ENCODE results near the gene HINT3. TPM values are rescaled to one million over a fixed set of nuclear protein-coding genes. Genes with fewer than 3 reads are reported as not detected.
"Not testable (repeated sequence)": the region's sequence is repeated elsewhere in the genome, so short reads cannot be mapped to it uniquely, and the experiment has no call there.

Gene HINT3
- total RNA-seq, 2 donors from 2014 or later, result 13.0 to 16.4 TPM

DNA sequence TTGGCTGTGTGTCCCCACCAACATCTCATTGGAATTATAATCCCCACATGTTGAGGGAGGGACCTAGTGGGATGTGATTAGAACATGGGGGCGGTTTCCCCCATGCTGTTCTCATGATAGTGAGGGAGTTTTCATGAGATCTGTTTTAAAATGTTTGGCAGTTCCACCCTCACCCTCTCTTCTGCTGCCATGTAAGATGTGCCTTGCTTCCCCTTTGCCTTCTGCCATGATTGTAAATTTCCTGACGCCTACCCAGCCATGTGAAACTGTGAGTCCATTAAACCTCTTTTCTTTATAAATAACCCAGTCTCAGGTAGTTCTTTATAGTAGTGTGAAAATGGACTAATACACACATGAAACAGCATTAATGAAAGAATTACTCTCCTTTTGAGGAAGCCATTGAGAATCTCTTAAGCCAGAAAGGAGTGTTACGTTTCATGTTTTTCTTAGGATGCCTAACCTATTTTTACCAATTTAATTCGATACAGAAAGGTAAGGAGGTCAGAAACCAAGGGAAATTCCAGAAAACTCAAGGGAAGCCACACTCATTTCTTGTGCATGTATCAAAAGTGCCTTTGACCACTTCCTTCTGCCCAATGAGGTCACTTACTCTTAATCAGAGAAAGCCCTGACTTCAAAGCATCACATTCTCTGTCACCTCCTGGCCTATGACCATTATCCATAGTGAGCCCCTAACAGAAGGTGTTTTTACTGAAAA, 24.7 kb upstream of the HINT3 start:
- Mint-ChIP-seq H3K27ac (no peak overlapping the region), H3K4me1 (no peaks in the 10 kb centered on the region), H3K4me3 (no peak overlapping the region), H3K36me3 (ENCODE audit: low read depth) (no peaks in the 10 kb centered on the region), H3K27me3 (ENCODE audit: insufficient read depth) (no peaks in the 10 kb centered on the region), H3K9me3 (peaks cover 5% of the 10 kb centered on the region)
- Histone ChIP-seq H3K4me3 (ENCODE audit: low read length) (no peak overlapping the region), H3K4me1 (ENCODE audit: control insufficient read depth, insufficient read depth, low read length) (no peaks in the 10 kb centered on the region), H3K36me3 (ENCODE audit: control insufficient read depth, insufficient read depth, low read length) (no peaks in the 10 kb centered on the region), H3K27ac (ENCODE audit: low read depth, low read length) (no peak overlapping the region), H3K9ac (ENCODE audit: extremely low read depth, low read length, poor library complexity, severe bottlenecking) (no peak overlapping the region), H3K9me3 (ENCODE audit: control insufficient read depth, low read length) (no peaks in the 10 kb centered on the region), H3K27me3 (ENCODE audit: control insufficient read depth, insufficient read depth, low read length, poor library complexity, severe bottlenecking) (no peaks in the 10 kb centered on the region)
- TF ChIP-seq CTCF (conservative IDR thresholded peaks at IDR 0.05), result no peak
- no peak for DNase-seq
- 96 to 100% methylated on average over 2 to 4 of the region's 4 CpGs for WGBS, 2 experiments (ENCODE audit: insufficient coverage in 1 of 2, insufficient read length in 1 of 2)

GRCh38 chr6:125932451-125932795, 24.1 kb upstream of the HINT3 start:
- Mint-ChIP-seq H3K9me3 (peaks cover 5% of the 10 kb centered on the region), H3K36me3 (ENCODE audit: low read depth) (no peaks in the 10 kb centered on the region), H3K4me1 (no peaks in the 10 kb centered on the region), H3K27me3 (ENCODE audit: insufficient read depth) (no peaks in the 10 kb centered on the region), H3K27ac (no peak overlapping the region), H3K4me3 (no peak overlapping the region)
- Histone ChIP-seq H3K27ac (ENCODE audit: low read depth, low read length) (no peak overlapping the region), H3K36me3 (ENCODE audit: control insufficient read depth, insufficient read depth, low read length) (no peaks in the 10 kb centered on the region), H3K4me1 (ENCODE audit: control insufficient read depth, insufficient read depth, low read length) (no peaks in the 10 kb centered on the region), H3K9ac (ENCODE audit: extremely low read depth, low read length, poor library complexity, severe bottlenecking) (no peak overlapping the region), H3K4me3 (ENCODE audit: low read length) (no peak overlapping the region), H3K27me3 (ENCODE audit: control insufficient read depth, insufficient read depth, low read length, poor library complexity, severe bottlenecking) (no peaks in the 10 kb centered on the region), H3K9me3 (ENCODE audit: control insufficient read depth, low read length) (no peaks in the 10 kb centered on the region)
- DNase-seq, result no peak
- TF ChIP-seq CTCF (conservative IDR thresholded peaks at IDR 0.05), result no peak

DNA sequence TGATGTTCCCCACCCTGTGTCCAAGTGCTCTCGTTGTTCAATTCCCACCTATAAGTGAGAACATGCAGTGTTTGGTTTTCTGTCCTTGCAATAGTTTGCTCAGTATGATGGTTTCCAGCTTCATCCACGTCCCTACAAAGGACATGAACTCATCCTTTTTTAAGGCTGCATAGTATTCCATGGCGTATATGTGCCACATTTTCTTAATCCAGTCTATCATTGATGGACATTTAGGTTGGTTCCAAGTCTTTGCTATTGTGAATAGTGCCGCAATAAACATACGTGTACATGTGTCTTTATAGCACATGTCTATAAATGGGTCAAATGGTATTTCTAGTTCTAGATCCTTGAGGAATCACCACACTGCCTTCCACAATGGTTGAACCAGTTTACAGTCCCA, 21.1 kb upstream of the HINT3 start:
- not testable (repeated sequence) for DNase-seq; H3K27me3 ChIP-seq (ENCODE audit: control insufficient read depth, insufficient read depth, low read length, poor library complexity, severe bottlenecking); H3K36me3 Mint-ChIP-seq (ENCODE audit: low read depth); H3K9ac ChIP-seq (ENCODE audit: extremely low read depth, low read length, poor library complexity, severe bottlenecking); H3K4me1 Mint-ChIP-seq; H3K27ac ChIP-seq (ENCODE audit: low read depth, low read length); H3K9me3 ChIP-seq (ENCODE audit: control insufficient read depth, low read length); H3K4me3 Mint-ChIP-seq; H3K9me3 Mint-ChIP-seq; H3K36me3 ChIP-seq (ENCODE audit: control insufficient read depth, insufficient read depth, low read length); H3K4me1 ChIP-seq (ENCODE audit: control insufficient read depth, insufficient read depth, low read length); H3K4me3 ChIP-seq (ENCODE audit: low read length); H3K27me3 Mint-ChIP-seq (ENCODE audit: insufficient read depth); H3K27ac Mint-ChIP-seq
- WGBS, 2 experiments (ENCODE audit: insufficient coverage in 1 of 2, insufficient read length in 1 of 2), result 84 to 90% methylated on average over 4 to 5 of the region's 5 CpGs

DNA sequence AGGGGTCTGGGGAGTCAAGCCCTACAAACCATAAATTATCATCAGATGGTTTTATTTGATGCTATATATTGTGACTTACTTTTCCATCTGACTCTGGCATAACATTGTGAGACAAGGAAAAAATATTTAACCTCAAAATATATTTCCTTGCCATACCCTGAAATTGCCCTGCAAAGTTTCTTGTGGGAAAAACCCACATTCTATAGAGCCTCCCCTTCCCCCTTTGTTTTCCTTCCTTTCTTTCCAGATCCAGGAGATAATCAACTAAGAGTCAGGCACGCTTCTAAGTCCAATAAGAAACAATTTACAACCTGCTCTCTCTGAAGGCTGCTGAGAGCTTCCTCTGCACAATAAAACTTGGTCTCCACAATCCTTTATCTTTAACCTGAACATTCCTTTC, 17.5 kb upstream of the HINT3 start:
- no peak overlapping the region for H3K9ac ChIP-seq (ENCODE audit: extremely low read depth, low read length, poor library complexity, severe bottlenecking)
- H3K4me1 Mint-ChIP-seq, result peaks cover 11% of the 10 kb centered on the region
- TF ChIP-seq CTCF (conservative IDR thresholded peaks at IDR 0.05), result no peak
- no peak overlapping the region for H3K27ac ChIP-seq (ENCODE audit: low read depth, low read length)
- H3K27me3 Mint-ChIP-seq (ENCODE audit: insufficient read depth), result no peaks in the 10 kb centered on the region
- no peak overlapping the region for H3K4me3 ChIP-seq (ENCODE audit: low read length)
- H3K4me3 Mint-ChIP-seq, result no peak overlapping the region
- H3K9me3 Mint-ChIP-seq, result peaks cover 5% of the 10 kb centered on the region
- H3K27ac Mint-ChIP-seq, result no peak overlapping the region
- H3K9me3 ChIP-seq (ENCODE audit: control insufficient read depth, low read length), result no peaks in the 10 kb centered on the region
- no peaks in the 10 kb centered on the region for H3K36me3 ChIP-seq (ENCODE audit: control insufficient read depth, insufficient read depth, low read length)
- no peaks in the 10 kb centered on the region for H3K36me3 Mint-ChIP-seq (ENCODE audit: low read depth)
- 79 to 88% methylated on average over 1 of the region's 1 CpG for WGBS, 2 experiments (ENCODE audit: insufficient coverage in 1 of 2, insufficient read length in 1 of 2)
- H3K4me1 ChIP-seq (ENCODE audit: control insufficient read depth, insufficient read depth, low read length), result no peaks in the 10 kb centered on the region
- no peaks in the 10 kb centered on the region for H3K27me3 ChIP-seq (ENCODE audit: control insufficient read depth, insufficient read depth, low read length, poor library complexity, severe bottlenecking)
- DNase-seq, result no peak

Data from endodermal cell (in vitro differentiated cells).